A549 (cell line): Measurements from ENCODE around the gene HOXA11. TPM values are rescaled to one million over a fixed set of nuclear protein-coding genes. Genes with fewer than 3 reads are reported as not detected.

Experiments
- ATAC-seq, 2 experiments: fragments of 200-7000 bp in 1 of 2; fragments of >200 bp in 1 of 2; cut with Nextera tagmentation in 1 of 2; cut with Tn5 transposase in 1 of 2; 3 replicates each; pipeline versions ENCODE4 v1.8.0 to v1.9.1; 2018 to 2020; ENCODE audit warnings: mild to moderate bottlenecking in 1 of 2, moderate library complexity in 1 of 2
- CTCF ChIA-PET: fragments of 300-600 bp; sonication (Branson Sonifier 250); formaldehyde crosslinking; extraction: SDS; loops from one replicate; lab custom pipeline; 2021; ENCODE audit warnings: antibody characterized with exemption, inconsistent platforms; lab: Yijun Ruan, JAX
- POLR2A ChIA-PET: fragments of 350-600 bp; formaldehyde crosslinking; extraction: SDS; loops from one replicate; lab custom pipeline; 2021; ENCODE audit warnings: antibody characterized with exemption, inconsistent platforms; lab: Yijun Ruan, JAX
- DNase-seq, 2 experiments: peaks; one replicate each; pipeline versions ENCODE4 v3.0.0 to v3.0.0-alpha.2; 2011 to 2016; ENCODE audit warnings: low read depth in 1 of 2, low spot score in 1 of 2
- FAIRE-seq: peaks from 2 replicates; lab custom pipeline; 2011; peaks lifted over from hg19 to GRCh38; lab: Jason Lieb, UNC
- H3K27ac ChIP-seq, 2 experiments: fragments of >200 bp; sonication (Bioruptor Twin); formaldehyde crosslinking; 3 replicates each; pipeline ENCODE4 v1.5.1; 2016 to 2017
- H3K4me1 ChIP-seq: fragments of >200 bp; sonication (Bioruptor Twin); formaldehyde crosslinking; 3 replicates; pipeline ENCODE4 v1.6.1; 2016
- H3K4me2 ChIP-seq: fragments of >200 bp; sonication (Bioruptor Twin); formaldehyde crosslinking; 3 replicates; pipeline ENCODE4 v1.6.1; 2016
- H3K4me3 ChIP-seq: fragments of >200 bp; sonication (Bioruptor Twin); formaldehyde crosslinking; 3 replicates; pipeline ENCODE4 v1.5.1; 2016
- H3K9me3 ChIP-seq: fragments of >200 bp; sonication (Bioruptor Twin); formaldehyde crosslinking; 3 replicates; pipeline ENCODE4 v1.6.1; 2016
- CBX8 ChIP-seq: fragments of 200-600 bp; sonication (generic); IDR thresholded peaks from 2 replicates; pipeline ENCODE4 v1.6.1; 2016
- EHMT2 ChIP-seq: fragments of 200-600 bp; sonication (generic); IDR thresholded peaks from 2 replicates; pipeline ENCODE4 v1.6.1; 2016; ENCODE audit warnings: antibody characterized with exemption, low read depth, mild to moderate bottlenecking, moderate library complexity
- EP300 ChIP-seq, 2 experiments: fragments of >200 bp; sonication (Bioruptor Twin); formaldehyde crosslinking; IDR thresholded peaks; 2 replicates in 1 of 2; 3 replicates in 1 of 2; pipeline ENCODE4 v1.6.1; 2016 to 2017
- HEYL ChIP-seq: fragments of 250-450 bp; sonication (Bioruptor Pico); IDR thresholded peaks from 2 replicates; pipeline ENCODE4 v1.8.0; 2021; ENCODE audit warnings: mild to moderate bottlenecking, moderate library complexity
- HOXA7 ChIP-seq: fragments of 250-450 bp; sonication (Bioruptor Pico); IDR thresholded peaks from 2 replicates; pipeline ENCODE4 v1.5.0; 2020; ENCODE audit warnings: mild to moderate bottlenecking, moderate library complexity
- HOXB5 ChIP-seq: fragments of 250-450 bp; sonication (Bioruptor Pico); IDR thresholded peaks from 2 replicates; pipeline ENCODE4 v1.5.0; 2020; ENCODE audit warnings: mild to moderate bottlenecking, moderate library complexity
- JUN ChIP-seq, 2 experiments: fragments of >200 bp; sonication (Bioruptor Twin); formaldehyde crosslinking; IDR thresholded peaks; 2 replicates in 1 of 2; 3 replicates in 1 of 2; pipeline ENCODE4 v1.6.1; 2016 to 2017
- JUNB ChIP-seq: fragments of >200 bp; sonication (Bioruptor Twin); formaldehyde crosslinking; IDR thresholded peaks from 2 replicates; pipeline ENCODE4 v1.6.1; 2016
- KDM5A ChIP-seq: fragments of 200-600 bp; sonication (generic); IDR thresholded peaks from 2 replicates; pipeline ENCODE4 v1.6.1; 2016; ENCODE audit warnings: antibody characterized with exemption, mild to moderate bottlenecking
- MAZ ChIP-seq: fragments of 150-350 bp; IDR thresholded peaks from 2 replicates; pipeline ENCODE4 v1.6.1; 2014; ENCODE audit warnings: antibody characterized with exemption, low read depth, low read length, borderline replicate concordance
- MYC ChIP-seq: IDR thresholded peaks from 2 replicates; pipeline ENCODE4 v1.6.1; 2012; ENCODE audit warnings: mild to moderate bottlenecking, inconsistent platforms, low read length, improper control_type of control experiment, borderline replicate concordance
- NPAS2 ChIP-seq: fragments of 250-450 bp; sonication (Bioruptor Pico); IDR thresholded peaks from 2 replicates; pipeline ENCODE4 v1.8.0; 2022; ENCODE audit warnings: mild to moderate bottlenecking, moderate library complexity, borderline replicate concordance
- POLR2A ChIP-seq: IDR thresholded peaks from 2 replicates; pipeline ENCODE4 v1.6.1; 2012; ENCODE audit warnings: mild to moderate bottlenecking, low read length
- RAD21 ChIP-seq, 2 experiments: fragments of >200 bp in 1 of 2; sonication (Bioruptor Twin) in 1 of 2; formaldehyde crosslinking in 1 of 2; IDR thresholded peaks in 1 of 2; conservative IDR thresholded peaks in 1 of 2; 2 replicates in 1 of 2; 3 replicates in 1 of 2; pipeline ENCODE4 v1.6.1; 2012 to 2018; ENCODE audit warnings: inconsistent platforms in 1 of 2
- RARB ChIP-seq: fragments of 250-450 bp; sonication (Bioruptor Pico); IDR thresholded peaks from 2 replicates; pipeline ENCODE4 v1.8.0; 2021; ENCODE audit warnings: mild to moderate bottlenecking, moderate library complexity
- RCOR1 ChIP-seq: fragments of 150-350 bp; IDR thresholded peaks from 2 replicates; pipeline ENCODE4 v1.6.1; 2014; ENCODE audit warnings: antibody characterized with exemption, low read length, low read depth
- RFX5 ChIP-seq: fragments of 450-650 bp; IDR thresholded peaks from 2 replicates; pipeline ENCODE4 v1.7.1; 2014; ENCODE audit warnings: antibody characterized with exemption, mild to moderate bottlenecking, moderate library complexity
- RNF2 ChIP-seq: fragments of 200-600 bp; sonication (generic); IDR thresholded peaks from 2 replicates; pipeline ENCODE4 v1.6.1; 2016; ENCODE audit warnings: low read depth, mild to moderate bottlenecking, antibody characterized with exemption, moderate library complexity, borderline replicate concordance
- SMC3 ChIP-seq: fragments of >200 bp; sonication (Bioruptor Twin); formaldehyde crosslinking; IDR thresholded peaks from 3 replicates; pipeline ENCODE4 v1.6.1; 2018; ENCODE audit warnings: inconsistent platforms
- TFCP2L1 ChIP-seq: fragments of 250-450 bp; sonication (Bioruptor Pico); IDR thresholded peaks from 2 replicates; pipeline ENCODE4 v1.5.0; 2021; ENCODE audit warnings: mild to moderate bottlenecking
- ZFP36 ChIP-seq: fragments of 450-650 bp; IDR thresholded peaks from 2 replicates; pipeline ENCODE4 v1.6.1; 2014; ENCODE audit warnings: borderline replicate concordance; ENCODE audit not compliant: partially characterized antibody
- ZNF302 ChIP-seq: fragments of 250-450 bp; sonication (Bioruptor Pico); IDR thresholded peaks from 2 replicates; pipeline ENCODE4 v1.9.0; 2021; ENCODE audit warnings: inconsistent platforms, mild to moderate bottlenecking, moderate library complexity
- WGBS: methylation state at CpG from one replicate; pipeline ENCODE4 v1.1.6; 2017; ENCODE audit errors: missing lambda C conversion rate; 5-methylcytosine and 5-hydroxymethylcytosine counted together
- polyA plus RNA-seq, 4 experiments: library from polyadenylated mRNA; depleted of rRNA in 3 of 4; stranded (reverse); fragments of >200 nt; fragmentation: RNase III in 1 of 4; extraction: RNeasy Plus Mini Kit Qiagen cat#74134 plus additional on column Dnase treatment in 1 of 4; gene quantifications; 2 replicates in 3 of 4; 3 replicates in 1 of 4; pipeline ENCODE4 v1.2.3, GENCODE V29; 2011 to 2017
- TF ChIP-seq, protein P1 (sequence below): IDR thresholded peaks from 2 replicates; pipeline ENCODE4 v1.6.1; 2012
- TF ChIP-seq, protein P2 (sequence below): fragments of 450-650 bp; IDR thresholded peaks from 2 replicates; pipeline ENCODE4 v1.6.1; 2014; ENCODE audit warnings: antibody characterized with exemption
- TF ChIP-seq, protein P3 (sequence below): fragments of 250-450 bp; sonication (Bioruptor Pico); IDR thresholded peaks from 2 replicates; pipeline ENCODE4 v1.5.0; 2021; ENCODE audit warnings: mild to moderate bottlenecking, moderate library complexity, borderline replicate concordance

Gene HOXA11
- polyA plus RNA-seq, 2 of the 4 experiments (the other 2 are of a cell fraction), result 0.68 to 0.84 TPM

DNA sequence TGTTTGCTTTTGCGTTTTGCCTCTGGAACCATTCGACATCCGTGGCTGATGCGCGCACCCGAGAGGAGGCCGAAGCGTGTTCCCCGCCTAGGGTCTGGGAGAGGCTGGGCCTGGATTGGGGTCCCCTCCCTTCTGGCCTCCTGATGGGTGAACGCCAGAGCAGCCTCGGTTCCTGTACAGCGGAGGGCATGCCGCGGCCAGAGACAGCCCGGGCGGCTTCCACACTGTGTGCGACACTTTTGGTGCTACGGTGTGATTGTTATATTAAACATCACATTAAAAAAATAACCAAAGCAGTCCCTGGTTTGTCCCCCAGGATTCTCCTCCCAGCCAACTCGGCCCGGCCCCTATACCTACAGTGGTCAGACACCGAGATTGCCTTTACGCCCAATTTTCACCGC is 24.9 kb downstream of the HOXA11 start:
- ChIA-PET POLR2A (interaction anchor here (1.3 kb wide), 2 partner anchors 9 to 791 kb away, joined by 6 to 14 read pairs; no protein-coding TSS in a partner anchor), CTCF (interaction anchor here (0.6 to 7.0 kb wide), 46 partner anchors 8 to 1304 kb away, joined by 3 to 160 read pairs (median 5); partner anchors contain the start of genes HOXA10, HOXA3, HOXA5 and HOXA6)
- Histone ChIP-seq H3K9me3 (no peaks in the 10 kb centered on the region), H3K4me3 (peak overlapping the region; percentile 65), H3K27ac (peak overlapping the region; percentile 86; a peak in 5 of 6 replicates), H3K4me2 (peak overlapping the region; percentile 96), H3K4me1 (0 out of 3 replicates have a peak, but pooled peaks cover 3% of the 10 kb centered on the region)
- FAIRE-seq (no peak), ATAC-seq (peak in 1 of 2 experiments; percentile 1; a peak in 1 of 6 replicates), DNase-seq (no peak)
- TF ChIP-seq ZNF302 (CRISPR knock-in tag) (no peak), CBX8 (no peak), HEYL (CRISPR knock-in tag) (no peak), RARB (CRISPR knock-in tag) (no peak), RFX5 (no peak), POLR2A (no peak), SMC3 (no peak), HOXB5 (CRISPR knock-in tag) (no peak), RCOR1 (no peak), NPAS2 (CRISPR knock-in tag) (no peak), ZFP36 (no peak), MYC (no peak), KDM5A (no peak)
- TF ChIP-seq, protein P1, sequence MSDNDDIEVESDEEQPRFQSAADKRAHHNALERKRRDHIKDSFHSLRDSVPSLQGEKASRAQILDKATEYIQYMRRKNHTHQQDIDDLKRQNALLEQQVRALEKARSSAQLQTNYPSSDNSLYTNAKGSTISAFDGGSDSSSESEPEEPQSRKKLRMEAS, result no peak
- 94% methylated on average over 23 of the region's 23 CpGs for WGBS

DNA sequence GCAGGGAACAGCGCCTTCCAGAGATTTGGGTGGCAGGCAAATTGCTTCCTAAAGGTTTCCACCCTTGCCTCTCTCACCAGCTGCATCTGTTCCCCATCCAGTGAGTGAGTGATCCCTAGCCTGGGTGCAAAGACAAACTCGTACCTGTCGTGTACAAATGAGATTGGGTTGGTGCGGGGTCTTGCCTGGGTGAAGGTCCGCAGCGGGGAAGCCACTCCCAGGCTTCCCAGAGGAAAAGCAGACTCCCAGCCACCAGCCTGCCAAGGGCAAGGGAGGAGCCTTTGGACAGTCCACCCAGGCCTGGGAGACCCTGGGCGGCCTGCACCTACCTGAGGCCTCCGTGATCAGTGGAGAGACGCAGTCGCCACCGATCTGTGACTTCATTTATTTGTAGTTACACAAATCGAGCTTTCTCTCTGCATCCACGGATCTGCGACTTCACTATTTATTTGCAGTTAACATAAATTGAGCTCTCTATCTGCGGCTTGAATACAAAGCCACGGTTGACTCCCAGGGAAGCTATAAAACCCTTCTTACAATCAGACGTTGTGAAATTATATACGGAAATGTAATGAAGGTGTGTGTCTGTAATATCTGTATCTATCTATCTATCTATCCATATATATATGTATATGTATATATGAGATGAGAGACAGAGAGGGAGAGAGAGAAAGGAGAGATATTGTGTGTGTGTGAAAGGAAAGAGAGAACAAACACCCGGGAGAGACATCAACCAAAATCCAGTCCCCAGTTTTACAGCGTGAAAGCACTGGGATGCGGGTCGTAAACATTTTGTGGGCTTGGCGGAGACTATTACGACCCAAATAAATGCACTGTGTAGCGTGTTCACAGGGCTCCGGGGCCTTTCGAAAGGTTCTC is 25.5 kb downstream of the HOXA11 start:
- H3K27ac ChIP-seq, result no peak overlapping the region
- ATAC-seq (no peak), FAIRE-seq (no peak), DNase-seq (no peak)
- H3K4me2 ChIP-seq, result no peak overlapping the region
- POLR2A ChIA-PET, result interaction anchor here (1.0 kb wide), 1 partner anchor 45 kb away, joined by 3 read pairs; no protein-coding TSS in a partner anchor
- TF ChIP-seq HOXA7 (CRISPR knock-in tag) (no peak), EHMT2 (no peak), TFCP2L1 (CRISPR knock-in tag) (no peak), CBX8 (no peak)
- TF ChIP-seq, protein P2, sequence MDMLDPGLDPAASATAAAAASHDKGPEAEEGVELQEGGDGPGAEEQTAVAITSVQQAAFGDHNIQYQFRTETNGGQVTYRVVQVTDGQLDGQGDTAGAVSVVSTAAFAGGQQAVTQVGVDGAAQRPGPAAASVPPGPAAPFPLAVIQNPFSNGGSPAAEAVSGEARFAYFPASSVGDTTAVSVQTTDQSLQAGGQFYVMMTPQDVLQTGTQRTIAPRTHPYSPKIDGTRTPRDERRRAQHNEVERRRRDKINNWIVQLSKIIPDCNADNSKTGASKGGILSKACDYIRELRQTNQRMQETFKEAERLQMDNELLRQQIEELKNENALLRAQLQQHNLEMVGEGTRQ, result no peak
- 92% methylated on average over 27 of the region's 27 CpGs for WGBS
- CTCF ChIA-PET, result interaction anchor here (0.9 to 3.5 kb wide), 8 partner anchors 10 to 790 kb away, joined by 3 to 32 read pairs (median 4); partner anchors contain the start of genes HOXA5 and HOXA6
- 0 out of 3 replicates have a peak, but pooled peaks cover 3% of the 10 kb centered on the region for H3K4me1 ChIP-seq
- no peaks in the 10 kb centered on the region for H3K9me3 ChIP-seq
- H3K4me3 ChIP-seq, result no peak overlapping the region

DNA sequence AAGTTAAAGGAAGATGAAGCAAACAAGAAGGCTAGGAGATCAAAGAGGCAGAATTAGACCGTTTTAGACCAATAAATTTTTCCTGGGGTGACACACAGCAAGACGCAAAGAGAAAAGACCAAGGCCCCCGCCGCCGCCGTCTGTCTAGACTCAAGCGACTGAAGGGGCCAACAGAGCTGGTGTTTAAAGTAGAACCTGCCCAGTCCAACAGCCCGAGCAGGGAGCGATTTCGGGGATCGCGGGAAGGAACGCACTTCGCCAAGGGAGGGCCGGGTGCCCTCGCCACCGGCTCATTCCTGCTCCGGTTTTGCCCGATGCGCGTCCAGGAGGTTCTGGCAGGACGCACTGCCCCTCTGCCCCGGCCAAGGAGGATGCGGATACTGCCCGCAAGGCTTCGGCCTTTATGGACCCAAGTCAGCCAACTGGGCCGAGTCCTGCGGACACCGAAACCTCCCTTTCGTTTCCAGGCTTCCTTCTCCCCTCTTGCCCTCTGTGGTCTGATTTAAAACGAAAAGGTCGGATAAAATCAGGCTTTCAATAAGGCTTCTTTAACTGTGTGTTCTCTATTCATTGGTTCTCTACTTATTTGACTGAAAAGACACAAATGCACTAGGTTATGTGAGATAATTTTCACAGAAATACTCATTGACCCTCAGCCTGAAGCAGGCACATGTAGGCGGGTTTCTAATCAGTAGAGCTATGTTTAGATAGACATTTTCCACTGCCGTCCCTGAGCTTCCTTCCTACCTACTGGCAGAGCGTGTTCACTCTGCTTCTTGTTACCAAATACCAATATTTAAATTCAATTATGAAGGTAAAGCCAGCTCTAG is 26.4 kb downstream of the HOXA11 start:
- TF ChIP-seq EP300 (IDR thresholded peaks at IDR 0.05), result no peak
- TF ChIP-seq MAZ, result no peak
- no peak for TF ChIP-seq RAD21 (conservative IDR thresholded peaks at IDR 0.05 in 1 of 2, IDR thresholded peaks at IDR 0.05 in 1 of 2)
- TF ChIP-seq JUNB, result no peak
- TF ChIP-seq RNF2, result no peak
- TF ChIP-seq JUN (IDR thresholded peaks at IDR 0.05), result no peak
- TF ChIP-seq ZNF302 (CRISPR knock-in tag), result no peak
- TF ChIP-seq, protein P3, sequence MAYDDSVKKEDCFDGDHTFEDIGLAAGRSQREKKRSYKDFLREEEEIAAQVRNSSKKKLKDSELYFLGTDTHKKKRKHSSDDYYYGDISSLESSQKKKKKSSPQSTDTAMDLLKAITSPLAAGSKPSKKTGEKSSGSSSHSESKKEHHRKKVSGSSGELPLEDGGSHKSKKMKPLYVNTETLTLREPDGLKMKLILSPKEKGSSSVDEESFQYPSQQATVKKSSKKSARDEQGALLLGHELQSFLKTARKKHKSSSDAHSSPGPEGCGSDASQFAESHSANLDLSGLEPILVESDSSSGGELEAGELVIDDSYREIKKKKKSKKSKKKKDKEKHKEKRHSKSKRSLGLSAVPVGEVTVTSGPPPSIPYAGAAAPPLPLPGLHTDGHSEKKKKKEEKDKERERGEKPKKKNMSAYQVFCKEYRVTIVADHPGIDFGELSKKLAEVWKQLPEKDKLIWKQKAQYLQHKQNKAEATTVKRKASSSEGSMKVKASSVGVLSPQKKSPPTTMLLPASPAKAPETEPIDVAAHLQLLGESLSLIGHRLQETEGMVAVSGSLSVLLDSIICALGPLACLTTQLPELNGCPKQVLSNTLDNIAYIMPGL (CRISPR knock-in tag), result no peak
- Histone ChIP-seq H3K4me2 (no peak overlapping the region), H3K4me1 (0 out of 3 replicates have a peak, but pooled peaks cover 3% of the 10 kb centered on the region), H3K27ac (no peak overlapping the region), H3K9me3 (no peaks in the 10 kb centered on the region), H3K4me3 (no peak overlapping the region)
- 94% methylated on average over 35 of the region's 35 CpGs for WGBS
- ATAC-seq (no peak), DNase-seq (no peak), FAIRE-seq (no peak)
- ChIA-PET CTCF (interaction anchor here (0.5 to 3.5 kb wide), 9 partner anchors 9 to 789 kb away, joined by 3 to 32 read pairs (median 4); partner anchors contain the start of genes HOXA5 and HOXA6), POLR2A (interaction anchor here (1.0 kb wide), 1 partner anchor 44 kb away, joined by 3 read pairs; no protein-coding TSS in a partner anchor)
